Smooth muscle cell of the coronary artery (primary cell): Measurements from ENCODE around the gene LCE6A. TPM values are rescaled to one million over a fixed set of nuclear protein-coding genes. Genes with fewer than 3 reads are reported as not detected.

Experiments
- total RNA-seq: library from RNA; depleted of rRNA; stranded (reverse); fragments of >200 nt; gene quantifications from 2 replicates; pipeline ENCODE4 v1.2.3, GENCODE V29; 2014; ENCODE audit warnings: low replicate concordance

The LCE6A gene
- total RNA-seq, result not detected in 2 replicates

GRCh38 chr1:152842556-152842955, at the start of gene LCE6A:
TSS of gene LCE6A (plus strand) at chr1:152842856. CDS start at chr1:152843521, 665 bp downstream.

GRCh38 chr1:152796421-152796820, 46.2 kb upstream of the LCE6A start, which contains the start of gene LCE1D:
TSS of gene LCE1D (plus strand) at chr1:152796721. CDS start at chr1:152797795, 1,074 bp downstream.

GRCh38 chr1:152806576-152806975, 36.1 kb upstream of the LCE6A start, which contains the start of gene LCE1C:
TSS of gene LCE1C (minus strand) at chr1:152806651. CDS start at chr1:152805478, 1,173 bp downstream.

GRCh38 chr1:152811671-152812070, 31.0 kb upstream of the LCE6A start, which contains the start of gene LCE1B:
TSS of gene LCE1B (plus strand) at chr1:152811971. CDS start at chr1:152812447, 476 bp downstream.

GRCh38 chr1:152827173-152827572, 15.5 kb upstream of the LCE6A start, which contains the start of gene LCE1A:
TSS of gene LCE1A (plus strand) at chr1:152827473. CDS start at chr1:152827473, 0 bp downstream.

GRCh38 chr1:152859696-152860095, 17.0 kb downstream of the LCE6A start, which contains the start of gene LCE7A:
TSS of gene LCE7A (plus strand) at chr1:152859996. CDS start at chr1:152860698, 702 bp downstream.

GRCh38 chr1:152878042-152878441, 35.4 kb downstream of the LCE6A start, which contains the start of gene SMCP:
TSS of gene SMCP (plus strand) at chr1:152878322. CDS start at chr1:152884423, 6,101 bp downstream.

Other genes starting within 250 kb of the LCE6A start
- gene LCE3C, start 242.6 kb upstream of the LCE6A start, total RNA-seq, result not detected in 2 replicates
- not detected in 2 replicates for gene LCE3B, start 229.0 kb upstream of the LCE6A start, total RNA-seq
- not detected in 2 replicates for gene LCE3A, start 219.8 kb upstream of the LCE6A start, total RNA-seq
- gene LCE2D, start 179.5 kb upstream of the LCE6A start, total RNA-seq, result not detected in 2 replicates
- gene LCE2C, start 167.6 kb upstream of the LCE6A start, total RNA-seq, result not detected in 2 replicates
- not detected in 2 replicates for gene LCE2B, start 156.7 kb upstream of the LCE6A start, total RNA-seq
- not detected in 2 replicates for gene LCE2A, start 144.5 kb upstream of the LCE6A start, total RNA-seq
- not detected in 2 replicates for gene LCE4A, start 134.7 kb upstream of the LCE6A start, total RNA-seq
- not detected in 2 replicates for gene KPRP, start 84.8 kb upstream of the LCE6A start, total RNA-seq
- gene LCE1F, start 67.7 kb upstream of the LCE6A start, total RNA-seq, result not detected in 2 replicates
- gene LCE1E, start 56.6 kb upstream of the LCE6A start, total RNA-seq, result not detected in 2 replicates
- not detected in 2 replicates for gene LCE1D, start 46.1 kb upstream of the LCE6A start, total RNA-seq
- gene LCE1C, start 36.2 kb upstream of the LCE6A start, total RNA-seq, result not detected in 2 replicates
- gene LCE1B, start 30.9 kb upstream of the LCE6A start, total RNA-seq, result not detected in 2 replicates
- not detected in 2 replicates for gene LCE1A, start 15.4 kb upstream of the LCE6A start, total RNA-seq
- gene LCE7A, start 17.1 kb downstream of the LCE6A start, total RNA-seq, result not detected in 2 replicates
- 0.35 TPM in 1 of 2 replicates, not detected in the other for gene SMCP, start 35.5 kb downstream of the LCE6A start, total RNA-seq
- gene IVL, start 65.7 kb downstream of the LCE6A start, total RNA-seq, result not detected in 2 replicates
- not detected in 2 replicates for gene SPRR5, start 104.3 kb downstream of the LCE6A start, total RNA-seq
- not detected in 2 replicates for gene SPRR4, start 127.8 kb downstream of the LCE6A start, total RNA-seq
- not detected in 2 replicates for gene SPRR1A, start 141.2 kb downstream of the LCE6A start, total RNA-seq
- gene SPRR3, start 158.9 kb downstream of the LCE6A start, total RNA-seq, result not detected in 2 replicates
- gene SPRR1B, start 188.3 kb downstream of the LCE6A start, total RNA-seq, result not detected in 2 replicates
- not detected in 2 replicates for gene SPRR2D, start 198.3 kb downstream of the LCE6A start, total RNA-seq
- gene SPRR2A, start 214.7 kb downstream of the LCE6A start, total RNA-seq, result not detected in 2 replicates
- not detected in 2 replicates for gene SPRR2B, start 228.8 kb downstream of the LCE6A start, total RNA-seq